GM12878 (cell line): Measurements from ENCODE around the gene TRAF2. TPM values are rescaled to one million over a fixed set of nuclear protein-coding genes. Genes with fewer than 3 reads are reported as not detected.

ENCODE experiments used
- BRCA1 ChIP-seq: IDR thresholded peaks from 2 replicates; pipeline ENCODE4 v1.6.1; 2011; ENCODE audit warnings: low read depth, low read length, improper control_type of control experiment
- DPF2 ChIP-seq: fragments of 450-650 bp; IDR thresholded peaks from 2 replicates; pipeline ENCODE4 v1.6.1; 2017; ENCODE audit warnings: mild to moderate bottlenecking
- FOXM1 ChIP-seq: IDR thresholded peaks from 2 replicates; pipeline ENCODE4 v1.6.1; 2012; ENCODE audit warnings: low read depth, mild to moderate bottlenecking, inconsistent platforms, low read length, moderate library complexity
- GATAD2B ChIP-seq: fragments of 450-650 bp; conservative IDR thresholded peaks from 2 replicates; pipeline ENCODE4 v1.6.1; 2017; ENCODE audit warnings: low read depth, mild to moderate bottlenecking, moderate library complexity
- JUNB ChIP-seq: IDR thresholded peaks from 2 replicates; pipeline ENCODE4 v1.6.1; 2016; ENCODE audit warnings: antibody characterized with exemption, mild to moderate bottlenecking
- MEF2A ChIP-seq: IDR thresholded peaks from 2 replicates; pipeline ENCODE4 v1.6.1; 2011; ENCODE audit warnings: low read depth, mild to moderate bottlenecking, low read length, moderate library complexity; ENCODE audit not compliant: insufficient read depth
- MTA3 ChIP-seq: IDR thresholded peaks from 2 replicates; pipeline ENCODE4 v1.6.1; 2012; ENCODE audit warnings: low read length, inconsistent platforms, borderline replicate concordance
- MXI1 ChIP-seq: fragments of 150-350 bp; IDR thresholded peaks from 2 replicates; pipeline ENCODE4 v1.6.1; 2011; ENCODE audit warnings: low read depth, mild to moderate bottlenecking, inconsistent platforms, low read length, improper control_type of control experiment
- MYB ChIP-seq: fragments of 150-350 bp; IDR thresholded peaks from 2 replicates; pipeline ENCODE4 v1.6.1; 2014; ENCODE audit warnings: mild to moderate bottlenecking, low read depth, low read length, borderline replicate concordance
- MYC ChIP-seq: IDR thresholded peaks from 2 replicates; pipeline ENCODE4 v1.6.1; 2011; ENCODE audit warnings: mild to moderate bottlenecking, low read length, moderate library complexity, inconsistent platforms; ENCODE audit not compliant: insufficient read depth, insufficient replicate concordance, insufficient read length, severe bottlenecking
- NBN ChIP-seq: fragments of 450-650 bp; IDR thresholded peaks from 2 replicates; pipeline ENCODE4 v1.6.1; 2016
- NFXL1 ChIP-seq: fragments of 450-650 bp; IDR thresholded peaks from 2 replicates; pipeline ENCODE4 v1.6.1; 2017; ENCODE audit warnings: antibody characterized with exemption, mild to moderate bottlenecking, borderline replicate concordance
- POLR2A ChIP-seq: IDR thresholded peaks from 2 replicates; pipeline ENCODE4 v1.6.1; 2011; ENCODE audit warnings: low read depth, mild to moderate bottlenecking, low read length
- POU2F2 ChIP-seq: IDR thresholded peaks from 3 replicates; pipeline ENCODE4 v1.6.1; 2011; ENCODE audit warnings: low read depth, mild to moderate bottlenecking, low read length, borderline replicate concordance
- RCOR1 ChIP-seq: conservative IDR thresholded peaks from 2 replicates; pipeline ENCODE4 v1.6.1; 2012; ENCODE audit warnings: low read depth, low read length, improper control_type of control experiment
- SUZ12 ChIP-seq: fragments of 200-600 bp; sonication (generic); IDR thresholded peaks from one replicate; pipeline ENCODE4 v1.6.1; 2018; ENCODE audit warnings: antibody characterized with exemption, mild to moderate bottlenecking; ENCODE audit not compliant: unreplicated experiment
- ZNF207 ChIP-seq: fragments of 450-650 bp; IDR thresholded peaks from 2 replicates; pipeline ENCODE4 v1.6.1; 2014; ENCODE audit warnings: antibody characterized with exemption, mild to moderate bottlenecking, borderline replicate concordance
- polyA plus RNA-seq, 11 experiments: library from polyadenylated mRNA; depleted of rRNA in 4 of 11; unstranded in 6 of 11; stranded (reverse) in 5 of 11; fragments of >200 nt; fragmentation: Nextera tagmentation in 4 of 11; fragmentation: Illumina TruSeq in 1 of 11; extraction: Ambion mirVana in 4 of 11; extraction: Trizol in 1 of 11; gene quantifications; 1 replicate in 1 of 11; 2 replicates in 10 of 11; pipeline versions ENCODE4 v1.2.1 to v1.2.3, GENCODE V29; 2011 to 2016; ENCODE audit warnings: inconsistent platforms in 2 of 11, missing spikeins in 2 of 11, low read depth in 1 of 11
- total RNA-seq, 4 experiments: library from RNA; depleted of rRNA in 3 of 4; stranded (reverse); fragments of >200 nt in 3 of 4; fragmentation: Illumina TruSeq in 1 of 4; extraction: Trizol in 1 of 4; gene quantifications; 2 replicates each; pipeline versions ENCODE4 v1.2.1 to v1.2.3, GENCODE V29; 2013 to 2021
- TF ChIP-seq, protein P1 (sequence below): fragments of 450-650 bp; IDR thresholded peaks from 2 replicates; pipeline ENCODE4 v1.6.1; 2017; ENCODE audit warnings: mild to moderate bottlenecking
- TF ChIP-seq, protein P2 (sequence below): fragments of 150-350 bp; IDR thresholded peaks from 2 replicates; pipeline ENCODE4 v1.6.1; 2014; ENCODE audit warnings: mild to moderate bottlenecking, low read depth, low read length
- TF ChIP-seq, protein P3 (sequence below): fragments of 450-650 bp; IDR thresholded peaks from 2 replicates; pipeline ENCODE4 v1.6.1; 2017; ENCODE audit warnings: low read depth, mild to moderate bottlenecking, moderate library complexity
- TF ChIP-seq, protein P4 (sequence below), 3 experiments: IDR thresholded peaks in 2 of 3; conservative IDR thresholded peaks in 1 of 3; 2 replicates each; pipeline ENCODE4 v1.5.1; 2011; ENCODE audit warnings: low read depth in 3 of 3, low read length in 3 of 3, mild to moderate bottlenecking in 3 of 3, control low read depth in 2 of 3, moderate library complexity in 2 of 3, inconsistent platforms in 1 of 3, mixed read lengths in 1 of 3; ENCODE audit not compliant: control insufficient read depth in 2 of 3, insufficient read depth in 1 of 3; ENCODE audit errors: extremely low read depth in 1 of 3
- TF ChIP-seq, protein P5 (sequence below): fragments of 450-650 bp; IDR thresholded peaks from 2 replicates; pipeline ENCODE4 v1.6.1; 2014; ENCODE audit warnings: mild to moderate bottlenecking

The TRAF2 gene
- total and polyA plus RNA-seq, 10 of the 15 experiments (the other 5 are each of a cell fraction or from before 2014, with no cell fraction given): 0.34 to 39.5 (median 18.7) TPM

DNA sequence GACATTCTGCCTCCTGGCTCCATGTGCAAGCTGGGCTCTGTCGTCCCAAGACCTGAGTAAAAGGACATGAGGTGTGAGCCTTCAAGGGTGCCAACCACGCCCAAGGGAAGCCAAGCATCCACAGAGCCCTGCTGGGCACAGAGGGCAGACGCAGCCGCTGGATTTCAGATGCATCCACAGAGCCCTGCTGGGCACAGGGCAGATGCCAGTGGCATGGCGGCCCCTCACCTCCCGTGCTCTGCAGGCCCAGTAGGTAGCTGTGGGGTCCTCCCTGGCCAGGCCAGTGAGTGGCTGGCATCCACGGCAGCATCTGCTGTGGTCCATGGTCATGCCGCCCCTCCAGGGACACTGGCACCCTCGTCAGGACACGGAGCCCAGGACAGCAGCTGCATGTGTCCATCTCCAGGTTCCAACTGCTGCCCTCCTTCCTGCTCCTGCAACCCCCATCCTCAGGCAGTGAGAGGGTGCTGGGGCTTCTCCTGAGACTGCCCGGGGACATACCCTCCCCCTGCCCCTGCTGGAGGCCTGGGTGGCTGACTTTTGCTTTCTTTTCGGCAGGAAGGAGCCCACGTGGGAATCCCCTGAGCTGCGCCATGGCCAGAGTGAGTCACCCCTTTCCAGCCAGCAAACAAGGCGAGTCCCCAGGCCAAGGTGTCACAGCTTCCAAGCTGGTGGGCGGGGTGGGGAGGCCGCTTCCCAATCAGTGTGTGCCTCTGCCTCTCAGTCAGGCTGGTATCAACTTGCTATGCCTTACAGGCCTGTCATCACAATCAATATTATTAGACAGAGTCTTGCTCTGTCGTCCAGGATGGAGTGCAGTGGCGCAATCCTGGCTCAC, 4.0 kb upstream of the TRAF2 start (continued):
- TF ChIP-seq, protein P1, sequence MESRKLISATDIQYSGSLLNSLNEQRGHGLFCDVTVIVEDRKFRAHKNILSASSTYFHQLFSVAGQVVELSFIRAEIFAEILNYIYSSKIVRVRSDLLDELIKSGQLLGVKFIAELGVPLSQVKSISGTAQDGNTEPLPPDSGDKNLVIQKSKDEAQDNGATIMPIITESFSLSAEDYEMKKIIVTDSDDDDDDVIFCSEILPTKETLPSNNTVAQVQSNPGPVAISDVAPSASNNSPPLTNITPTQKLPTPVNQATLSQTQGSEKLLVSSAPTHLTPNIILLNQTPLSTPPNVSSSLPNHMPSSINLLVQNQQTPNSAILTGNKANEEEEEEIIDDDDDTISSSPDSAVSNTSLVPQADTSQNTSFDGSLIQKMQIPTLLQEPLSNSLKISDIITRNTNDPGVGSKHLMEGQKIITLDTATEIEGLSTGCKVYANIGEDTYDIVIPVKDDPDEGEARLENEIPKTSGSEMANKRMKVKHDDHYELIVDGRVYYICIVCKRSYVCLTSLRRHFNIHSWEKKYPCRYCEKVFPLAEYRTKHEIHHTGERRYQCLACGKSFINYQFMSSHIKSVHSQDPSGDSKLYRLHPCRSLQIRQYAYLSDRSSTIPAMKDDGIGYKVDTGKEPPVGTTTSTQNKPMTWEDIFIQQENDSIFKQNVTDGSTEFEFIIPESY: no peak
- TF ChIP-seq MYB: no peak
- TF ChIP-seq MTA3: no peak
- peak; percentile 73 for TF ChIP-seq NBN
- TF ChIP-seq SUZ12: no peak
- peak; percentile 68 for TF ChIP-seq JUNB
- TF ChIP-seq, protein P2, sequence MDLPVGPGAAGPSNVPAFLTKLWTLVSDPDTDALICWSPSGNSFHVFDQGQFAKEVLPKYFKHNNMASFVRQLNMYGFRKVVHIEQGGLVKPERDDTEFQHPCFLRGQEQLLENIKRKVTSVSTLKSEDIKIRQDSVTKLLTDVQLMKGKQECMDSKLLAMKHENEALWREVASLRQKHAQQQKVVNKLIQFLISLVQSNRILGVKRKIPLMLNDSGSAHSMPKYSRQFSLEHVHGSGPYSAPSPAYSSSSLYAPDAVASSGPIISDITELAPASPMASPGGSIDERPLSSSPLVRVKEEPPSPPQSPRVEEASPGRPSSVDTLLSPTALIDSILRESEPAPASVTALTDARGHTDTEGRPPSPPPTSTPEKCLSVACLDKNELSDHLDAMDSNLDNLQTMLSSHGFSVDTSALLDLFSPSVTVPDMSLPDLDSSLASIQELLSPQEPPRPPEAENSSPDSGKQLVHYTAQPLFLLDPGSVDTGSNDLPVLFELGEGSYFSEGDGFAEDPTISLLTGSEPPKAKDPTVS: no peak
- no peak for TF ChIP-seq MYC
- TF ChIP-seq GATAD2B: peak; percentile 62
- no peak for TF ChIP-seq MEF2A
- peak; percentile 64 for TF ChIP-seq POLR2A
- TF ChIP-seq RCOR1: no peak
- TF ChIP-seq, protein P3, sequence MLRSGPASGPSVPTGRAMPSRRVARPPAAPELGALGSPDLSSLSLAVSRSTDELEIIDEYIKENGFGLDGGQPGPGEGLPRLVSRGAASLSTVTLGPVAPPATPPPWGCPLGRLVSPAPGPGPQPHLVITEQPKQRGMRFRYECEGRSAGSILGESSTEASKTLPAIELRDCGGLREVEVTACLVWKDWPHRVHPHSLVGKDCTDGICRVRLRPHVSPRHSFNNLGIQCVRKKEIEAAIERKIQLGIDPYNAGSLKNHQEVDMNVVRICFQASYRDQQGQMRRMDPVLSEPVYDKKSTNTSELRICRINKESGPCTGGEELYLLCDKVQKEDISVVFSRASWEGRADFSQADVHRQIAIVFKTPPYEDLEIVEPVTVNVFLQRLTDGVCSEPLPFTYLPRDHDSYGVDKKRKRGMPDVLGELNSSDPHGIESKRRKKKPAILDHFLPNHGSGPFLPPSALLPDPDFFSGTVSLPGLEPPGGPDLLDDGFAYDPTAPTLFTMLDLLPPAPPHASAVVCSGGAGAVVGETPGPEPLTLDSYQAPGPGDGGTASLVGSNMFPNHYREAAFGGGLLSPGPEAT: peak; percentile 73; the same call in 1 of the 2 replicates
- TF ChIP-seq, protein P4, sequence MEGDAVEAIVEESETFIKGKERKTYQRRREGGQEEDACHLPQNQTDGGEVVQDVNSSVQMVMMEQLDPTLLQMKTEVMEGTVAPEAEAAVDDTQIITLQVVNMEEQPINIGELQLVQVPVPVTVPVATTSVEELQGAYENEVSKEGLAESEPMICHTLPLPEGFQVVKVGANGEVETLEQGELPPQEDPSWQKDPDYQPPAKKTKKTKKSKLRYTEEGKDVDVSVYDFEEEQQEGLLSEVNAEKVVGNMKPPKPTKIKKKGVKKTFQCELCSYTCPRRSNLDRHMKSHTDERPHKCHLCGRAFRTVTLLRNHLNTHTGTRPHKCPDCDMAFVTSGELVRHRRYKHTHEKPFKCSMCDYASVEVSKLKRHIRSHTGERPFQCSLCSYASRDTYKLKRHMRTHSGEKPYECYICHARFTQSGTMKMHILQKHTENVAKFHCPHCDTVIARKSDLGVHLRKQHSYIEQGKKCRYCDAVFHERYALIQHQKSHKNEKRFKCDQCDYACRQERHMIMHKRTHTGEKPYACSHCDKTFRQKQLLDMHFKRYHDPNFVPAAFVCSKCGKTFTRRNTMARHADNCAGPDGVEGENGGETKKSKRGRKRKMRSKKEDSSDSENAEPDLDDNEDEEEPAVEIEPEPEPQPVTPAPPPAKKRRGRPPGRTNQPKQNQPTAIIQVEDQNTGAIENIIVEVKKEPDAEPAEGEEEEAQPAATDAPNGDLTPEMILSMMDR (IDR thresholded peaks at IDR 0.05 in 2 of 3, conservative IDR thresholded peaks at IDR 0.05 in 1 of 3; ENCODE audit: control insufficient read depth in 2 of 3, extremely low read depth in 1 of 3, insufficient read depth in 1 of 3, low read depth in 3 of 3, low read length in 3 of 3): peak in 1 of 3 experiments; percentile 4; a peak in 1 of 6 replicates
- no peak for TF ChIP-seq BRCA1
- TF ChIP-seq POU2F2: 0 out of 3 replicates have a peak, but pooled peaks have one; percentile 7
- TF ChIP-seq FOXM1: no peak
- no peak for TF ChIP-seq ZNF207
- TF ChIP-seq, protein P5, sequence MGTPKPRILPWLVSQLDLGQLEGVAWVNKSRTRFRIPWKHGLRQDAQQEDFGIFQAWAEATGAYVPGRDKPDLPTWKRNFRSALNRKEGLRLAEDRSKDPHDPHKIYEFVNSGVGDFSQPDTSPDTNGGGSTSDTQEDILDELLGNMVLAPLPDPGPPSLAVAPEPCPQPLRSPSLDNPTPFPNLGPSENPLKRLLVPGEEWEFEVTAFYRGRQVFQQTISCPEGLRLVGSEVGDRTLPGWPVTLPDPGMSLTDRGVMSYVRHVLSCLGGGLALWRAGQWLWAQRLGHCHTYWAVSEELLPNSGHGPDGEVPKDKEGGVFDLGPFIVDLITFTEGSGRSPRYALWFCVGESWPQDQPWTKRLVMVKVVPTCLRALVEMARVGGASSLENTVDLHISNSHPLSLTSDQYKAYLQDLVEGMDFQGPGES: no peak
- peak; percentile 94 for TF ChIP-seq MXI1
- TF ChIP-seq NFXL1: no peak
- peak; percentile 73; the same call in 1 of the 2 replicates for TF ChIP-seq DPF2
